Esophagus squamous epithelium (tissue), 4 donors: ENCODE data around the gene STMN3.

ENCODE experiments used
- CTCF ChIP-seq, 6 experiments: fragments of 450-650 bp in 4 of 6; fragments of 200-600 bp in 2 of 6; sonication (generic) in 2 of 6; IDR thresholded peaks; one replicate each; pipeline ENCODE4 v1.5.1; 2016 to 2019; ENCODE audit warnings: antibody characterized with exemption in 6 of 6, mild to moderate bottlenecking in 4 of 6, moderate library complexity in 4 of 6
- POLR2A ChIP-seq, 4 donors: fragments of 450-650 bp; IDR thresholded peaks; one replicate each; pipeline ENCODE4 v1.6.1; 2017; ENCODE audit warnings: antibody characterized with exemption in 4 of 4, mild to moderate bottlenecking in 4 of 4, moderate library complexity in 3 of 4

- TF ChIP-seq POLR2A (IDR thresholded peaks at IDR 0.05) (no peak), CTCF (IDR thresholded peaks at IDR 0.05) (no peak)
These were observed 16.2 kb downstream of the STMN3 start for GRCh38 chr20:63636752-63637628.
